GM19351 (cell line): ENCODE measurements around the gene DYNLT2B.
"Not testable (repeated sequence)": the region's sequence is repeated elsewhere in the genome, so short reads cannot be mapped to it uniquely, and the experiment has no call there.

Source experiments
- ATAC-seq: cut with Tn5 transposase; IDR thresholded peaks from one replicate; pipeline ENCODE4 v1.9.1; 2021; ENCODE audit warnings: mild to moderate bottlenecking, moderate library complexity; ENCODE audit not compliant: unreplicated experiment

The DYNLT2B gene

DNA sequence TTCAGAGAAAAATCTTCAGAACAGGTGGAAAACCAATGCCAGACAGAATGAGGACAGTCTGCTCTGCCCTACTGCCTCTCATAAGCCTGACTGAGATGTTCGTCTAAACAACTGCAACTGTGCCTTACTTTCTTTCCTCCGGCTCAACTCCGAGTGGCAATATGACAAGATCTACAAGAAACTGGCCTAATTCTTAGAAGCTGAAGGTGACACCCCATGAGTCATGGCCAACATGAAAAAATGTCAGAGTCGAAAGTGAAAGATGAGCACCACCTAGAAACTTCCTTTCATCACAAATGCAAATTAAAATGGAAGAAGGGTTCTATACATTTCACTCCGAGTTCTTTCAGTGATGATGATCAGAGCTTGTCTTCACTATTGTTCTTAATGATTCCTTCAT is 43.5 kb downstream of the DYNLT2B start:
- peak; percentile 96 for ATAC-seq

- ATAC-seq: no peak
Observed at GRCh38 chr3:196273655-196274054, 44.4 kb downstream of the DYNLT2B start.

- ATAC-seq: no peak
Observed at GRCh38 chr3:196272826-196273225, 45.2 kb downstream of the DYNLT2B start.

- ATAC-seq: no peak
Observed at GRCh38 chr3:196270499-196270898, 47.5 kb downstream of the DYNLT2B start.

GRCh38 chr3:196268284-196269163 is 49.5 kb downstream of the DYNLT2B start:
- ATAC-seq: no peak

- ATAC-seq: no peak
Observed at GRCh38 chr3:196263819-196264218, 54.2 kb downstream of the DYNLT2B start.

GRCh38 chr3:196260784-196261183 is 57.3 kb downstream of the DYNLT2B start:
- no peak for ATAC-seq

- no peak for ATAC-seq
Observed at GRCh38 chr3:196255776-196256175, 62.3 kb downstream of the DYNLT2B start.

GRCh38 chr3:196254376-196255283 is 63.4 kb downstream of the DYNLT2B start:
- ATAC-seq: no peak

- no peak for ATAC-seq
Observed at GRCh38 chr3:196251918-196252317, 66.1 kb downstream of the DYNLT2B start.

DNA sequence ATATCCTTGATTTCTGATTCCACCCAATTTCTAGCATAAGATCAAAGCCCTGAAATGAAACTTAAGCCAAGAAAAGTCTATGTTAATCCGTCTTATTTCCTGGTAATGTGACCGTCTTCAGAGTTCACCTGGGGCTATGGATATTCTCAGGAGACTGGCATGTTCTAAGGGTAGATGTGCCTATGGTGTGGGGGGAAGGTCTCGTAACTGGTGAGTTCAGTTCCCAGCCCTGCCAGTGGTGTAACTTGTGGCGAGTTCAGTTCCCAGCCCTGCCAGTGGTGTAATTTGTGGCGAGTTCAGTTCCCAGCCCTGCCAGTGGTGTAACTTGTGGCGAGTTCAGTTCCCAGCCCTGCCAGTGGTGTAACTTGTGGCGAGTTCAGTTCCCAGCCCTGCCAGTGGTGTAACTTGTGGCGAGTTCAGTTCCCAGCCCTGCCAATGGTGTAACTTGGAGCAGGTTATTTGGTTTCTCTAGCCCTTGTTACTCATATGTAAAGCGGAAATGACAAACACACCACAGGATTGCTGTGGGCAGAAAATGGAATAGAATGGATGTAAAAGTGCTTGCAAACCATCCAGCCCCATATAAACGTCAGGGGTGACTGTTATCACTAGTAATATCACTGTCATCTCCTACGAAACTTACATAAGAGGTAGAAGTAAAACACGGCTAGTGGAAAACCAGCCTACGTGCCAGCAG is 71.3 kb downstream of the DYNLT2B start:
- ATAC-seq: no peak

- not testable (repeated sequence) for ATAC-seq
Observed at GRCh38 chr3:196244166-196244565, 73.9 kb downstream of the DYNLT2B start.

GRCh38 chr3:196241704-196242103 is 76.3 kb downstream of the DYNLT2B start:
- no peak for ATAC-seq
